Mesenteric fat pad (tissue), 1 donor: ENCODE data around the gene PJA1. TPM values are rescaled to one million over a fixed set of nuclear protein-coding genes. Genes with fewer than 3 reads are reported as not detected.
A peak's percentile ranks its signal among the peaks of the same experiment; 100 is the strongest.

Source experiments
- DNase-seq: peaks from one replicate; pipeline ENCODE4 v3.0.0-alpha.2; 2020; ENCODE audit warnings: low spot score
- total RNA-seq: library from RNA; stranded (reverse); fragmentation: NEBNext Ultra II Directional; extraction: Animal tissue kit (Norgen Biotek cat#: 25700); gene quantifications from one replicate; pipeline ENCODE4 v1.2.1, GENCODE V29; 2021
- donor health status: DM: yes; HTN: yes; CAD: no.

The PJA1 gene
- total RNA-seq, 1 donor from 2014 or later: 57.6 TPM

DNA sequence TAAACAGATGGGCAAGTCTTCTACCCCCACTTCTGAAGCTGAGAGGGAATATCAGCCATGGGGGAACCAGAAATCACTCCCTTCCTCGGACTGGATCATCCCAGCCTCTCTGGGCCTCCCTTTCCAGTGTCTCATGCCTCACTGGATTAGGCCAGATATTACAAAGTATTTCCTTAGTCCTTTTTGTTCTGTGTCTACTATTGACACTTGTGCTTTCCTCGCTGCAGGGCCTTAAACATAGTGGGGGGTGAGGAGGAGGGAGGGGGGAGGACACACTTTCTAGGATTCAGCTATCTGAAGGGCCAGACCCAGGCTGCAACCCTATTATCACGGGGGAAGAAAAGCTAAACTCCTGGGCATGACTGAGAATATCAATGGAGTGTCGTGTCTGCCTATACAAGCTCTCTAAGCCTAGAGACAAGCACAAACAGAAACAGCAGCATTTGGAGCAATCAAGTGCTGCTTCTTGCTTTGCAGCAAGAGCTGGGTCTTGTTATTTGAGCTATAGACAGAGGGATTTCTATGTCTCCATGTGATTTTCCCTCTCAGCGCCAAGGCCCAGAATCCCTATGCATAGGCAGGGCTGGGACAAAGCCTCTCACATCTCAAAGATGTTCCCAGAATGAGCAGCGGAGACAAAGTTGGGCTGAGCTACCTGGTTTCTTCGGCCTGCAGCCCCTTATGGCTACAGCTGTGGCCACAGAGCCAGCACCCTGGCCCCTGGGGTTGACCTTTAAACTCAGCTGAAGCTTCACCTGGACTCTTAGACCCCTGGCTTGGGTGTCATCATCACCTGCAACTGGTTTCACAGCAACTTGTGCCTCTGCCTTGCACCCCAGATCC, 20.2 kb downstream of the PJA1 start:
- peak; percentile 51 for DNase-seq

DNA sequence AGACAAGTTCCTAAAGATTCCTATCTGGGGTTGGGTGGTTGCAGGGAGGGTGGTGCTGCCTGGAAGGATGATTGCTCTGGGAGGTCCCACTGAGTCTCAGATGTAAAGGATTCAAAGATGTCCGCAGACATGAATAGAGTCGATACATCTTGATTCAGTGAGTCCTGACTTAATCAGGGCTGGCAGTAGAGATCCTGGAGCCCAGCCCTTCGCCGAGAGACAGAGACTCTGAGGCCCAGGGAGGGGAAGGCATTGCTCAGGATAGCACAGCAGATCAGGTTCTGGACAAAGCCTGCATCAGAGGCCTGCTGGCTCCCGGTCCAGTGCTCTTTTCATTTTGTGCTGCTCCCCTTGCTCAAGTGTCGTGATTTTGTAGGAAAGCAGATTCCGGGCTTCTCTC, 21.7 kb downstream of the PJA1 start:
- no peak for DNase-seq

- DNase-seq: no peak
These were observed 22.3 kb downstream of the PJA1 start for GRCh38 chrX:69142788-69143469.

GRCh38 chrX:69140837-69141236, 24.4 kb downstream of the PJA1 start:
- DNase-seq: no peak

- no peak for DNase-seq
These were observed 25.7 kb downstream of the PJA1 start for GRCh38 chrX:69139516-69139915.

GRCh38 chrX:69138512-69138911, 26.7 kb downstream of the PJA1 start:
- DNase-seq: no peak

DNA sequence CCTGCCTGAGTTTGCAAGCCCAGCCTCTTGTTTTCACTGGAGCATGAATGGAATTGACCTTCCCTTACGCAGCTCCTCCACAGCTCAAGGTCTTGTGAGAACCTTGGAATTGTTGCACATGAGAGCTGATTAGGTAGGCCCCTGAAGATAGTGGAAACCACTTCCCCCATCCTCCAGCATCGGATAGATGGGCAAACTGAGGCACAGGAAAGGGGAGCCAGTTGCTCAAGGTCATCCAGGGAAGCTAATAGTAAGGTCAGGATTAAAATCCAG, 27.2 kb downstream of the PJA1 start:
- DNase-seq: no peak

GRCh38 chrX:69137371-69138117, 27.7 kb downstream of the PJA1 start:
- no peak for DNase-seq

- no peak for DNase-seq
These were observed 28.5 kb downstream of the PJA1 start for GRCh38 chrX:69136546-69137331.

- no peak for DNase-seq
These were observed 31.2 kb downstream of the PJA1 start for GRCh38 chrX:69133921-69134542.

- no peak for DNase-seq
These were observed 33.4 kb downstream of the PJA1 start for GRCh38 chrX:69131886-69132285.

DNA sequence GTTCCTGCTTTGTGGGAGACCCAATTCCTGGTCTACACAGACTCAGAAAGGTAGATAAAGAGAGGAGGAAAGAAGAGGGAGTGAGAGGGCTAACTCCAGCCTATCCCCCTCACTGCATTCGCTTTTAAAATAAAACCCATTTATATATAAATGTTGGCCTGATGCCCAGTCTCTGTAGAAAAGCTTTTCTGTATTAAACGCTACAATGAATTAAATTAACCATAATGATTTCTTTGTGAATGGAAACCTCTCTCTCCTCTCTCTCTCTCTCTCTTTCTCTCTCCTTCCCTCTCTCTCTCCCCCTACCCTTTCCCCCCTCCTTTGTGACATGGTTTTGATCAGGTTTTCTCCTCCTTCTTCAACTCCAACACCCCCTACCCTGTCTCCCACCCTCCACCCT, 34.8 kb downstream of the PJA1 start:
- no peak for DNase-seq

DNA sequence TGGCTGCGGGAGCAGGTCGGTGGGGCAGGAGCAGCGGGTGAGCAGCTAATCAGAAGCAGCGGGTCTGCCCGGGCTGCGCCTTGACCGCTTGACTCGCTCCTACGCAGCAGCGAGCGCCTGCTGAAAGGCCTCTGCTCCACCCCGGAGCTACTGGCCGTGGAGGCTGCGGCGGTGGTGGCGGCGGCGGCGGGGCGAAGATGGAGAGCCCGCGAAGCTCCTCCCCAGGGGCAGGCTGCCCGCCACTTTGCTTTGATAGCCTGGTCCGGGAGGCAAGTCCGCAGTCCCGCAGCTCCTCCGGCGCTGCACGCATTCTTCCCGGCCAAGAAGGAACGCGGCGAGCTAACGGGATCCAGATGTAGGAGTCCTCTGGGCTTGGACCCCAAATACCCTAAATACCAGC, 36.7 kb downstream of the PJA1 start:
- no peak for DNase-seq

- DNase-seq: no peak
These were observed 37.8 kb downstream of the PJA1 start for GRCh38 chrX:69127466-69127865.

DNA sequence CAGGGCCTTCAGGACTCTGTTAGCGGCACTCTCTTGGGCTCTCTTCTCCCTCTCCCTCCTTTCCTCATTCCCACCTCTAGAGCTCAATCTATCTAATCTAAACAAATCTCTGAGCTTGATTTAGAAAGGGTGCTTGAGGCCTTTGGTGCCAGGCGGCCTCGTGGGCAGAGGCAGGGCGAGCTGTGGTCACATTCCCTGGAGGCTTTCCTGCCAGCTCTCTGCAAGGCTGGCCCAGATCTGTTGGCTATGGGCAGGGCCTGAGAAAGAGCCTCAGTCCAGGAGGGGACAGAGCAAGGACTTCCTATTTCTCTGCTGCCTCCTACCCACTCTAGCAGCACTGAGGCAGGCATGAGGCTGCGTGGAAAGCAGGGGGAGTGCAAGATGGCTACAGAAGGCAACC, 38.6 kb downstream of the PJA1 start:
- DNase-seq: no peak

DNA sequence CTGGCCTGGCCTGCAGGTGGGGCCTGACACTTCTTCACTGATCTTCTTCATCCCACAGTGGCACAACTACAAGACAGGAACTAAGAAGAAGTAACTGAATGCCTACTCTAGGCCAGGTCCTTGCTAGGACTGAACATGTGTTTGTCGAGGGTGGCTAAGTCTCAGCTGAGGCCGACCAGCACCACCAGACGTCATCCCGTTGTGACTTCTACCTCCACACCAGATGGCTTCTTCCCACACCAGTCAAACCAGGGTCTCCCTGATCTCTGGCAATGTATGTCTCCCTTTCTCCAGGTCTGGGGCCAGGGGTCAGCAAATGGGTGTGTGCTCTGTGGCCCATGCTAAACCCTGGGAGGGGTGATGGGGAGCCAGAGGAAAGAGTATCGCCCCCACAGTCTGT, 40.2 kb downstream of the PJA1 start:
- DNase-seq: no peak

GRCh38 chrX:69124108-69124507, 41.1 kb downstream of the PJA1 start:
- no peak for DNase-seq

DNA sequence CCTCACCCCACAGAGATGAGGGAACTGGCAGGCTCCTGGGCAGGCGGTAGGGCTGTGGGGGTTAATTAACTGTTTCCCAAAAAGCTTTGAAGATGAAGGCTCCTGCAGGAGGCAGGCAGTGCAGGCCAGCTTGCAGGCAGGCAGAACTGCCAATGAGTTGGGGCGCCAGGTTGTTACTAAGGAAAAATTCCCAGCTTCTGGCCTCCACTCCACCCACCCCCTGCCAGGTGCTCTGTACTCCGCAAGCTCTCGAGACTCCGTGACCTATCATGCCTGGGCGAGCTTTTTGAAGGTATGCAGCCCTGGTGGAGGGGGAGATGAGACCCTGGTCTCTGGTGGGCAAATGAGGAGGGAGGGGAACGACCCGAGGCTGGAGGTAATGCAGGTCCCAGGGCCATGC, 41.8 kb downstream of the PJA1 start:
- no peak for DNase-seq

DNA sequence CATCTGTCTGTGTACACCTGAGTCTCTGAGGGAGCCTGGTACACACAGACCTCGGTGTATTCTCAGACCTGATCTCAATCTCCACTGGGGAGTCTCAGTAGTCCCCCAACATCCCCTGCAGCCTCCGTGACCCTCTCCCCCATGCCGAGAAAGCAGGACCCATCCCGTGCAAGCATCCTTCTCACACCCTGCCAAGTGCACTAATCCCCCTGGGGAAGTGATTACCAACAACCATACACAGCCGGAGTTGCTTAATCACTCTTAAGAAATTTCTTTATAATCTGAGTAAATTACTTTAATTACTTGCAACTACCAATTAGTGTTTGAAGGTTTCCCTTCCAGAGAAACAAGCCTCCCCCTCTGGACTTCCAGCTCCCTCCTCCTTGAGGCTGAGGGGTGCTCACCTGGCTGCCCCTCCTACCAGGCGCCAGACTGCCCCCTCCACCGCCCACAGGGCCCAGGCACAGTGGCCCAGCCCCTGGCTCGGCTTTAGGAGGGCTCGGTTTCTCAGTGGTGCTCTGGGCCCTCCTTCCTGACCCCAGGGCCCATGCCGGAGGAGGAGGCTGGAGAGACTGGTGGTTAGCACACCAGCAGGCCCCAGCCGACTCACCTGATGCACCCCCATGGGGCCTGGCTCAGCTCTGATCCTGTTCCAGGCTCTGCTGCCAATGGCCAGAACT, 43.8 kb downstream of the PJA1 start:
- DNase-seq: no peak

DNA sequence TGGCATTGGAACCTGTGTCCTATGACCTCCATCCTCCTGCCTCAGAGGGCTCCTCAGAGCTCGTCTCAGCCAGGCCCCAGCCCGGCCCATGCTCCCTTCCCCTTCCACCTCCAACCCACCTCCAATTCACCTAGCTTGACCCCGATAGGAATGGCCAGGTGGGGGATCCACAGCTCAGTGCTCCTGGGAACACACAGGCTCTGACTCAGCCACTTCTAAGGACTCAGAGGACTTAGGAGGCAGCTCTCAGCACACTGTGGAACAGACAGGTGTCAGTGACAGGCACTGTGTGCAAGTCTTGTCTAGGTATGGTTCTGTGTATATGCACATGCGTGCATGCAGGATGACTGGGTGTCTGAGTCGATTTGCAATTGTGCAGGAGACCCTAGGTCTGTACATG, 44.8 kb downstream of the PJA1 start:
- no peak for DNase-seq

DNA sequence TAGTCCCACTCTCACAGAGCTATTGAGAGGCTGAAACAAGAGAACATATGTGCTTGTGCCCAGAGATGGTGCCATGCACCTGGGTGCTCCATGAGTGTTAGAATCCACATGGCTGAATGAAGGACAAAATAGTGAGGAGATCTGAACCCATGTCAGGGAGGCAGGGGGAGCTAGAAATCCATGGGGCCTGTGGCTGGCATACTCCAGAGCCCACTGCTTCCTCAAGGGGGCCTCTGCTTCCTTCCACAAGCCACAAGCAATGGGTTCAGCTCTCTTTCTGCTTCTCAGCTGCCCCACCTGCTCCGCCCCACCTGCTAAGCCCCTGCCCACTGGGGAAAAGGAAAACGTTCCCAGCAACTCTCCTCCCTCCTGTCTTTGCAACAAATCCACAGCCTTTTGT, 46.1 kb downstream of the PJA1 start:
- no peak for DNase-seq
